ENCODE results near the gene PRSS16. TPM values are rescaled to one million over a fixed set of nuclear protein-coding genes. Genes with fewer than 3 reads are reported as not detected.

Gene PRSS16
- total and polyA plus RNA-seq, 9 donors: 1.7 to 16.9 (median 3.2) TPM

DNA sequence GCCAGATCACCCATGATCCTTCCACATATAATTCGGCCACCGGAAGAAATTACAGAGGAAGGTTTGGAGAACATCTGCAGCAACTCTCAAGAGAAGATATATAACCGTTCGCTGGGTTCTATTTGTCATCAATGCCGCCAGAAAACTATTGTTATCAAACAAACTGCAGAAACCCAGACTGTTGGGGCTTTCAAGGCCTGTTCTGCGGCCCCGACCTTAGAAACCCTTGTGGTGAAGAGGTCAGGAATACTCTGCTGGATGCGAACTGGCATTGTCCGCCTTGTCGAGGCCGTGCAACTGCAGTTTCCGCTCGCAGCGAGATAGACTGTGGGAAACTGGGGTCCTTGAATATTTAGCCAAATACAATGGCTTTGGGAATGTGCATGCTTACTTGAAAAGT, 21.3 kb downstream of the PRSS16 start:
- no peak for DNase-seq
- Histone ChIP-seq H3K27me3 (no peaks in the 10 kb centered on the region), H3K27ac (no peak overlapping the region), H3K4me3 (no peak overlapping the region), H3K36me3 (no peaks in the 10 kb centered on the region), H3K9me3 (peaks cover 0 to 3% of the 10 kb centered on the region in 2 donors), H3K4me1 (ENCODE audit: insufficient read depth) (no peaks in the 10 kb centered on the region)
- 65 to 86% (median 82%) methylated on average over 14 of the region's 14 CpGs for WGBS, 3 donors
- TF ChIP-seq, protein P1, sequence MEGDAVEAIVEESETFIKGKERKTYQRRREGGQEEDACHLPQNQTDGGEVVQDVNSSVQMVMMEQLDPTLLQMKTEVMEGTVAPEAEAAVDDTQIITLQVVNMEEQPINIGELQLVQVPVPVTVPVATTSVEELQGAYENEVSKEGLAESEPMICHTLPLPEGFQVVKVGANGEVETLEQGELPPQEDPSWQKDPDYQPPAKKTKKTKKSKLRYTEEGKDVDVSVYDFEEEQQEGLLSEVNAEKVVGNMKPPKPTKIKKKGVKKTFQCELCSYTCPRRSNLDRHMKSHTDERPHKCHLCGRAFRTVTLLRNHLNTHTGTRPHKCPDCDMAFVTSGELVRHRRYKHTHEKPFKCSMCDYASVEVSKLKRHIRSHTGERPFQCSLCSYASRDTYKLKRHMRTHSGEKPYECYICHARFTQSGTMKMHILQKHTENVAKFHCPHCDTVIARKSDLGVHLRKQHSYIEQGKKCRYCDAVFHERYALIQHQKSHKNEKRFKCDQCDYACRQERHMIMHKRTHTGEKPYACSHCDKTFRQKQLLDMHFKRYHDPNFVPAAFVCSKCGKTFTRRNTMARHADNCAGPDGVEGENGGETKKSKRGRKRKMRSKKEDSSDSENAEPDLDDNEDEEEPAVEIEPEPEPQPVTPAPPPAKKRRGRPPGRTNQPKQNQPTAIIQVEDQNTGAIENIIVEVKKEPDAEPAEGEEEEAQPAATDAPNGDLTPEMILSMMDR (IDR thresholded peaks at IDR 0.05): no peak
- no peak for TF ChIP-seq EP300 (IDR thresholded peaks at IDR 0.05)
- no peak for TF ChIP-seq POLR2A (IDR thresholded peaks at IDR 0.05)
- intact Hi-C loops (cut with DNase I): no loop called here

DNA sequence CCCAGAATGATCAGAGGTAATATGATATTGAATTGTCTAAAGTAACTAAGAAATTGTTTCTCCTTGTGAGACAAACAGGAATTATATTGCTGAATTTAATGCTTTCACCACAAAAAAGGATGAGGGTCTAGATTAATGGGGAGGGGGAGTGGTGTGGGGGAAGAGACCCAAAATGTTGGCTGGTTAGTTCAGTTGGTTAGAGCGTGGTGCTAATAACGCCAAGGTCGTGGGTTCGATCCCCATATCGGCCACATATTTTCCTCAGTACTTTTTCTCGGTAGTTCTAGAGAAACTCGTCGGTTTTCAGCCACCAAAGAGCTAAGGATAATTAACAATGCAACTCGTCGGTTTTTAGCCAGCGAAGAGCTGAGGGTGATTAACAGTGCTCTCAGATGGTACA, 26.3 kb downstream of the PRSS16 start:
- intact Hi-C loops (cut with DNase I): no loop called here
- no peak overlapping the region for H3K27ac ChIP-seq
- no peak overlapping the region for H3K4me3 ChIP-seq
- H3K4me1 ChIP-seq (ENCODE audit: insufficient read depth): no peaks in the 10 kb centered on the region
- H3K9me3 ChIP-seq: peaks cover 0 to 3% of the 10 kb centered on the region in 2 donors
- no peaks in the 10 kb centered on the region for H3K27me3 ChIP-seq
- WGBS, 3 donors: 62 to 66% (median 63%) methylated on average over 11 of the region's 11 CpGs
- no peaks in the 10 kb centered on the region for H3K36me3 ChIP-seq
- DNase-seq: no peak
- TF ChIP-seq, protein P1 (IDR thresholded peaks at IDR 0.05): no peak
- TF ChIP-seq POLR2A (IDR thresholded peaks at IDR 0.05) (no peak), EP300 (IDR thresholded peaks at IDR 0.05) (no peak)

DNA sequence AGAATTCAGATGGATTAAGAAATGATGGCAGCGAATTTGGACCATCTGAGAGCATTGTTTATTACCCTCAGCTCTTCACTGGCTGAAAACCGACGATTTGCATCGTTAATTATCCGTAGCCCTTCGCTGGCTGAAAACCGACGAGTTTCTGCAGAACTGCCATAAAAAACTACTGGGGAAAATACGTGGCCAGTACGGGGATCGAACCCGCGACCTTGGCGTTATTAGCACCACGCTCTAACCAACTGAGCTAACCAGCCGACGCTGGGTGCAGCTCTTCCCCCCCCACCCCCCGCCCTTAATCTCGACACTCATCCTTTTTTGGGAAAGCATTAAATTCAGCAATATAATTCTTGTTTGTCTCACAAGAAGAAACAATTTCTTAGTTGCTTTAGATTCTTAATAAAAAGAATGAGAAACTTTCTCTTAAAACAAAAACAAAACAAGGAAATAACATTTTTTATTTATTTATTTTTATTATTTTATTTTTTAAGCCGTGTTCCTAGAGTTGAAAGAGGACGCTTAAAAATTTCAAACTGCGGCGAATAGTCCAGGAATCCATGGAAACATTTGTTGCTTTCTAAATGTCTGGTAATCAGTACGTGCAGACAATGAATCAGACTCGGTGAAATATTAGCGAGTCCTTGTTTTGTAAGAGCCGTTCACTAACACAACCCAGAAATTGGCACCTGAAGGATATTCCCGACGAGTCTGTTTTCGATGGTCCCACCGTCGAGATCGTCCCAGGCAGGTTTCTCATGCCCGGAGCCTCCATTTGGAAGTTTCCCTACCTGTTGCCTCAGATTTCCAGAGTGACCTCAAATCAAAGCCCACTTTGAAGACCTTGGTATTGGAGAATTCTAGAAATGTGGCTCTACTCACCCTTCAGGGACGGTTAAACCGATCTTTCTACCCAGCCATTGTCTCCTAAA, 27.8 kb downstream of the PRSS16 start:
- DNase-seq: no peak
- H3K4me1 ChIP-seq (ENCODE audit: insufficient read depth): peaks cover 2% of the 10 kb centered on the region
- H3K27me3 ChIP-seq: no peaks in the 10 kb centered on the region
- H3K36me3 ChIP-seq: no peaks in the 10 kb centered on the region
- no peaks in the 10 kb centered on the region for H3K9me3 ChIP-seq
- H3K4me3 ChIP-seq: no peak overlapping the region
- WGBS, 3 donors: 15 to 18% (median 15%) methylated on average over 36 of the region's 36 CpGs
- intact Hi-C loops (cut with DNase I): no loop called here
- TF ChIP-seq EP300 (IDR thresholded peaks at IDR 0.05) (no peak), POLR2A (IDR thresholded peaks at IDR 0.05) (no peak)
- TF ChIP-seq, protein P1 (IDR thresholded peaks at IDR 0.05): no peak
- H3K27ac ChIP-seq: no peak overlapping the region

DNA sequence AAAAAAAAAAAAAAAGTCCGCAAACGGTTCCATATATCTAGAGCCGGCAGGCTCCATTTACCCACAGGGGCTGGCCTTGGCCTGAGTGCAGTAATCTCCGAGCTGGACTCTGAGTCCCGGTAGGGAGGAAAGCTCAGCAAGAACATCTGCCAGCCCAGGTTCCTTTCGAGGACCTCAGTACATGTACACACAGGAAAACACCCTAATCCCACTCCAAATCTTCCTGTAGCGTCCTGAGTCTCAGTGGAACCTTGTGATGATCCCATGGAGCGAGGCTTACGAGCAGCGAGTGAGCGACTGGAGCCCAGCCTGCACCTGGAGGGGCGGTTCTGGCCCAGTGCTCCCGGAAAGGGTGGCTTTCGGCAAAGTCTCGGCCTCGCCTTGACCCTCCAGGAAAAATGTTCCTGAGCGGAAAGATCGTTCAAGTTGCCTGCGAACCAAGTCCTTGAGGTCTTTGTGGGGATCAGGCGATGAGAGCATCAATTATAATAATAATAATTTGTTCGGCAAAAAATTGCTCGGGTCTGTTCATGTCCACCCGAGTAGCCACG, 32.1 kb downstream of the PRSS16 start:
- no peaks in the 10 kb centered on the region for H3K27me3 ChIP-seq
- no peak overlapping the region for H3K27ac ChIP-seq
- peaks cover 2% of the 10 kb centered on the region for H3K4me1 ChIP-seq (ENCODE audit: insufficient read depth)
- DNase-seq: no peak
- intact Hi-C loops (cut with DNase I): no loop called here
- 3% methylated on average over 24 of the region's 24 CpGs for WGBS, 3 donors
- no peak for TF ChIP-seq EP300 (IDR thresholded peaks at IDR 0.05)
- TF ChIP-seq, protein P1 (IDR thresholded peaks at IDR 0.05): no peak
- TF ChIP-seq POLR2A (IDR thresholded peaks at IDR 0.05): no peak
- peaks cover 0 to 5% of the 10 kb centered on the region in 2 donors for H3K9me3 ChIP-seq
- H3K4me3 ChIP-seq: no peak overlapping the region
- no peaks in the 10 kb centered on the region for H3K36me3 ChIP-seq

Measured in ovary (tissue), 9 donors.